Thyroid gland (tissue), 4 donors: ENCODE results near the gene CFAP20DC.

ENCODE experiments used
- CTCF ChIP-seq, 6 experiments: fragments of 200-600 bp in 3 of 6; fragments of 450-650 bp in 3 of 6; sonication (generic) in 3 of 6; IDR thresholded peaks; one replicate each; pipeline ENCODE4 v1.5.1; 2016 to 2019; ENCODE audit warnings: antibody characterized with exemption in 6 of 6, mild to moderate bottlenecking in 2 of 6, inconsistent platforms in 1 of 6, moderate library complexity in 1 of 6
- POLR2A ChIP-seq, 2 donors: fragments of 450-650 bp; IDR thresholded peaks; one replicate each; pipeline ENCODE4 v1.6.1; 2017; ENCODE audit warnings: antibody characterized with exemption in 2 of 2, mild to moderate bottlenecking in 2 of 2, moderate library complexity in 1 of 2

GRCh38 chr3:58746758-58747157 is 303.1 kb downstream of the CFAP20DC start:
- TF ChIP-seq CTCF (IDR thresholded peaks at IDR 0.05): no peak
- no peak for TF ChIP-seq POLR2A (IDR thresholded peaks at IDR 0.05)
